ENCODE measurements around the gene DENND1A. TPM values are rescaled to one million over a fixed set of nuclear protein-coding genes. Genes with fewer than 3 reads are reported as not detected.
A peak's percentile ranks its signal among the peaks of the same experiment; 100 is the strongest.

DENND1A gene
- total and polyA plus RNA-seq, 2 of the 13 experiments (the other 11 are each of a cell fraction or from before 2014, with no cell fraction given), result 14.8 to 30.1 TPM

- POLR2A ChIA-PET, result no interaction called here
- no TSS peak for BruUV-seq (replicated peaks)
- no peaks in the 10 kb centered on the region for H3K27me3 ChIP-seq (ENCODE audit: control insufficient read depth in 1 of 2, insufficient read depth in 2 of 2, low read length in 2 of 2)
Measured at GRCh38 chr9:123923884-123924283, 6.0 kb downstream of the DENND1A start.

More at GRCh38 chr9:123923884-123924283, 6.0 kb downstream of the DENND1A start:
- Histone ChIP-seq H3K4me3 (replicated peaks in 1 of 3; ENCODE audit: insufficient read depth in 1 of 3, low read depth in 2 of 3, low read length in 3 of 3) (peak overlapping the region in 1 of 3 experiments; percentile 57; a peak in 1 of 6 replicates), H3K9me3 (ENCODE audit: low read length) (no peaks in the 10 kb centered on the region), H4K20me1 (ENCODE audit: insufficient read depth, low read length) (peaks cover 7% of the 10 kb centered on the region; the same call in 1 of the 2 replicates), H3K36me3 (replicated peaks in 1 of 2; ENCODE audit: control insufficient read depth in 1 of 2, insufficient read depth in 2 of 2, low read length in 2 of 2) (no peaks in the 10 kb centered on the region), H3K9ac (ENCODE audit: insufficient read depth, low read depth, low read length) (peak overlapping the region; percentile 42; the same call in 1 of the 2 replicates), H3K79me2 (ENCODE audit: insufficient read depth, low read length) (peaks cover 84% of the 10 kb centered on the region), H2AFZ (ENCODE audit: low read length) (no peak overlapping the region), H3K4me2 (ENCODE audit: low read depth, low read length) (peak overlapping the region; percentile 93), H3K27ac (ENCODE audit: extremely low read length, insufficient read depth, low read length) (peak overlapping the region; percentile 90), H3K4me1 (ENCODE audit: insufficient read depth, low read length) (peaks cover 92% of the 10 kb centered on the region)
- in situ Hi-C loops (cut with HindIII; ENCODE audit: extremely low pct_ligation_motif_present, low pct_unique_long_range_greater_than_20kb), result no loop called here
- ATAC-seq, result no peak
- no peak for FAIRE-seq
- CTCF ChIA-PET (ENCODE audit: low intra/inter-chr PET ratio, low total read pairs), result no interaction called here
- no peak for DNase-seq (ENCODE audit: low spot score)
- intact Hi-C loops (cut with micrococcal nuclease; ENCODE audit: unreplicated experiment), result loop anchor here (1.0 to 10.0 kb wide), 2 partner anchors 179 to 245 kb away; no protein-coding TSS in a partner anchor
- TF ChIP-seq SNAPC5 (CRISPR knock-in tag; IDR thresholded peaks at IDR 0.05; ENCODE audit: borderline replicate concordance) (no peak), POGK (CRISPR knock-in tag; conservative IDR thresholded peaks at IDR 0.05) (no peak), ZNF337 (CRISPR knock-in tag; IDR thresholded peaks at IDR 0.05; ENCODE audit: borderline replicate concordance, low read depth) (no peak), ZNF543 (CRISPR knock-in tag; IDR thresholded peaks at IDR 0.05) (no peak), HMGA1 (CRISPR knock-in tag; conservative IDR thresholded peaks at IDR 0.05) (no peak)
- 74% methylated on average over 3 of the region's 3 CpGs for WGBS (ENCODE audit: low lambda C conversion rate)
